Neural cell (in vitro differentiated cells): ENCODE results near the gene HIVEP3. TPM values are rescaled to one million over a fixed set of nuclear protein-coding genes. Genes with fewer than 3 reads are reported as not detected.

Experiments used
- H2AFZ ChIP-seq: fragments of 200-600, 300-800 bp; sonication (generic), shearing (Covaris generic); 2 replicates; pipeline ENCODE4 v1.6.0; 2014; ENCODE audit warnings: low read depth, mild to moderate bottlenecking, antibody characterized with exemption, low read length, moderate library complexity
- H3F3A ChIP-seq: fragments of 200-600 bp; shearing (Covaris generic); 2 replicates; pipeline ENCODE4 v1.6.1; 2016; ENCODE audit warnings: mild to moderate bottlenecking, moderate library complexity, mixed read lengths, antibody characterized with exemption, low read length; ENCODE audit not compliant: insufficient read depth, poor library complexity, severe bottlenecking
- H3K27ac ChIP-seq: fragments of 200-600, 300-800 bp; sonication (generic), shearing (Covaris generic); 2 replicates; pipeline ENCODE4 v1.5.1; 2014; ENCODE audit warnings: mild to moderate bottlenecking, low read length, moderate library complexity
- H3K27me3 ChIP-seq: fragments of 300-800, 200-600 bp; sonication (generic), shearing (Covaris generic); 2 replicates; pipeline ENCODE4 v1.6.0; 2014; ENCODE audit warnings: mild to moderate bottlenecking, low read depth, low read length, moderate library complexity; ENCODE audit not compliant: insufficient read depth
- H3K36me3 ChIP-seq: fragments of 300-800, 200-600 bp; sonication (generic), shearing (Covaris generic); 2 replicates; pipeline ENCODE4 v1.5.1; 2014; ENCODE audit warnings: mild to moderate bottlenecking, antibody characterized with exemption, low read length, moderate library complexity; ENCODE audit not compliant: insufficient read depth
- H3K4me2 ChIP-seq: fragments of 300-800, 200-600 bp; sonication (generic), shearing (Covaris generic); 2 replicates; pipeline ENCODE4 v1.6.0; 2014; ENCODE audit warnings: mild to moderate bottlenecking, low read length
- H3K4me3 ChIP-seq: fragments of 300-800, 200-600 bp; sonication (generic), shearing (Covaris generic); 2 replicates; pipeline ENCODE4 v1.5.1; 2014; ENCODE audit warnings: mild to moderate bottlenecking, low read length, moderate library complexity
- H3K79me2 ChIP-seq: fragments of 200-600 bp; shearing (Covaris generic); replicated peaks from 2 replicates; pipeline ENCODE4 v1.6.0; 2014; ENCODE audit warnings: mild to moderate bottlenecking, low read length, moderate library complexity; ENCODE audit not compliant: insufficient read depth
- H3K9ac ChIP-seq: fragments of 300-800, 200-600 bp; sonication (generic), shearing (Covaris generic); 2 replicates; pipeline ENCODE4 v1.6.1; 2016; ENCODE audit warnings: mild to moderate bottlenecking, low read length, mixed read lengths
- H3K9me2 ChIP-seq: fragments of 200-600 bp; shearing (Covaris generic); 2 replicates; pipeline ENCODE4 v1.6.1; 2016; ENCODE audit warnings: mild to moderate bottlenecking, low read length, mixed read lengths; ENCODE audit not compliant: insufficient read depth
- H3K9me3 ChIP-seq: fragments of 200-600, 300-800 bp; sonication (generic), shearing (Covaris generic); 2 replicates; pipeline ENCODE4 v1.6.1; 2016; ENCODE audit warnings: mild to moderate bottlenecking, mixed run types, low read length, moderate library complexity, mixed read lengths
- H4K20me1 ChIP-seq: fragments of 200-600 bp; shearing (Covaris generic); 2 replicates; pipeline ENCODE4 v1.6.1; 2016; ENCODE audit warnings: mild to moderate bottlenecking, mixed run types; ENCODE audit not compliant: insufficient read depth
- CTCF ChIP-seq: fragments of 450-650 bp; IDR thresholded peaks from 2 replicates; pipeline ENCODE4 v1.5.1; 2014; ENCODE audit warnings: antibody characterized with exemption, mild to moderate bottlenecking, moderate library complexity; ENCODE audit not compliant: poor library complexity, severe bottlenecking
- EP300 ChIP-seq: fragments of 450-650 bp; conservative IDR thresholded peaks from 2 replicates; pipeline ENCODE4 v1.6.1; 2014; ENCODE audit warnings: antibody characterized with exemption, mild to moderate bottlenecking, moderate library complexity; ENCODE audit not compliant: poor library complexity, severe bottlenecking
- EZH2 ChIP-seq: fragments of 200-600, 300-800 bp; shearing (Covaris generic), sonication (generic); IDR thresholded peaks from 2 replicates; pipeline ENCODE4 v1.6.1; 2014; ENCODE audit warnings: antibody characterized with exemption, low read length, borderline replicate concordance, mild to moderate bottlenecking; ENCODE audit not compliant: insufficient read depth, poor library complexity, severe bottlenecking
- MXI1 ChIP-seq: fragments of 450-650 bp; conservative IDR thresholded peaks from 2 replicates; pipeline ENCODE4 v1.6.1; 2014; ENCODE audit warnings: antibody characterized with exemption, mild to moderate bottlenecking; ENCODE audit not compliant: poor library complexity, severe bottlenecking
- POLR2AphosphoS5 ChIP-seq: IDR thresholded peaks from 2 replicates; pipeline ENCODE4 v1.6.1; 2012
- RAD21 ChIP-seq: fragments of 450-650 bp; conservative IDR thresholded peaks from 2 replicates; pipeline ENCODE4 v1.6.1; 2014; ENCODE audit warnings: antibody characterized with exemption, mild to moderate bottlenecking, moderate library complexity
- REST ChIP-seq: IDR thresholded peaks from 2 replicates; pipeline ENCODE4 v1.6.1; 2012; ENCODE audit warnings: borderline replicate concordance
- polyA plus RNA-seq: library from polyadenylated mRNA; depleted of rRNA; stranded (reverse); fragments of >200 nt; gene quantifications from 2 replicates; pipeline ENCODE4 v1.2.3, GENCODE V29; 2014

The HIVEP3 gene
- polyA plus RNA-seq, 1 donor from 2014 or later = 2.6 TPM

GRCh38 chr1:41497056-41497440 lies 421.7 kb downstream of the HIVEP3 start:
- Histone ChIP-seq H3K9me2 (no peaks in the 10 kb centered on the region), H3K4me2 (no peak overlapping the region), H3K36me3 (no peaks in the 10 kb centered on the region)

More at GRCh38 chr1:41497056-41497440, 421.7 kb downstream of the HIVEP3 start:
- H4K20me1 ChIP-seq = no peaks in the 10 kb centered on the region
- no peaks in the 10 kb centered on the region for H3K79me2 ChIP-seq
- H3K4me3 ChIP-seq = no peak overlapping the region
- no peak overlapping the region for H2AFZ ChIP-seq
- H3K9ac ChIP-seq = no peak overlapping the region
- no peak for TF ChIP-seq POLR2AphosphoS5
- TF ChIP-seq RAD21 = no peak
- no peak for TF ChIP-seq MXI1
- no peak for TF ChIP-seq CTCF
- no peak for TF ChIP-seq EZH2
- TF ChIP-seq REST = no peak
- TF ChIP-seq EP300 = no peak
- H3K27me3 ChIP-seq = peaks cover 18% of the 10 kb centered on the region
- H3K9me3 ChIP-seq = no peaks in the 10 kb centered on the region
- no peak overlapping the region for H3K27ac ChIP-seq
- H3F3A ChIP-seq = no peaks in the 10 kb centered on the region
